Mononuclear cell (primary cell): ENCODE results near the gene DPM3. TPM values are rescaled to one million over a fixed set of nuclear protein-coding genes. Genes with fewer than 3 reads are reported as not detected.
A peak's percentile ranks its signal among the peaks of the same experiment; 100 is the strongest.

ENCODE experiments used
- H3K27me3 ChIP-seq: 2 replicates; pipeline ENCODE4 v1.6.0; 2011; ENCODE audit warnings: low read length, control low read depth; ENCODE audit not compliant: insufficient read depth
- H3K4me1 ChIP-seq: 2 replicates; pipeline ENCODE4 v1.5.1; 2011; ENCODE audit warnings: mild to moderate bottlenecking, low read length, control low read depth; ENCODE audit not compliant: insufficient read depth
- H3K4me3 ChIP-seq: 2 replicates; pipeline ENCODE4 v1.5.1; 2011; ENCODE audit warnings: mild to moderate bottlenecking, low read length, moderate library complexity
- H3K9me3 ChIP-seq: 2 replicates; pipeline ENCODE4 v1.5.1; 2011; ENCODE audit warnings: low read depth, mild to moderate bottlenecking, control low read depth, low read length
- total RNA-seq: library from RNA; depleted of rRNA; stranded (reverse); fragments of >200 nt; gene quantifications from one replicate; pipeline ENCODE4 v1.2.3, GENCODE V29; 2012

Gene DPM3
- total RNA-seq, 1 donor = 14.0 TPM

GRCh38 chr1:155137154-155137949 is 3.0 kb downstream of the DPM3 start:
- Histone ChIP-seq H3K27me3 (no peaks in the 10 kb centered on the region), H3K9me3 (no peaks in the 10 kb centered on the region), H3K4me3 (no peak overlapping the region), H3K4me1 (peaks cover 37% of the 10 kb centered on the region)

- H3K4me3 ChIP-seq = peak overlapping the region; percentile 78
- no peaks in the 10 kb centered on the region for H3K27me3 ChIP-seq
- peaks cover 37% of the 10 kb centered on the region for H3K4me1 ChIP-seq
- no peaks in the 10 kb centered on the region for H3K9me3 ChIP-seq
Measured at GRCh38 chr1:155136748-155137147, 3.6 kb downstream of the DPM3 start.

- peaks cover 35% of the 10 kb centered on the region for H3K4me1 ChIP-seq
- H3K4me3 ChIP-seq = peak within 1 kb of the TSS; percentile 78
- H3K9me3 ChIP-seq = no peaks in the 10 kb centered on the region
- no peaks in the 10 kb centered on the region for H3K27me3 ChIP-seq
Measured at GRCh38 chr1:155135415-155136028, 4.8 kb downstream of the DPM3 start, which contains the start of gene SLC50A1. SLC50A1 (plus strand) TSS chr1:155135852; CDS start chr1:155135912, 60 bp downstream.

GRCh38 chr1:155134880-155135414 is 5.4 kb downstream of the DPM3 start:
- Histone ChIP-seq H3K4me3 (peak overlapping the region; percentile 78), H3K4me1 (peaks cover 32% of the 10 kb centered on the region), H3K27me3 (peaks cover 2% of the 10 kb centered on the region), H3K9me3 (no peaks in the 10 kb centered on the region)

GRCh38 chr1:155134322-155134721 is 6.0 kb downstream of the DPM3 start:
- Histone ChIP-seq H3K4me1 (peaks cover 26% of the 10 kb centered on the region), H3K4me3 (no peak overlapping the region), H3K9me3 (no peaks in the 10 kb centered on the region), H3K27me3 (peaks cover 8% of the 10 kb centered on the region)

- no peak overlapping the region for H3K4me3 ChIP-seq
- H3K9me3 ChIP-seq = no peaks in the 10 kb centered on the region
- H3K4me1 ChIP-seq = peaks cover 26% of the 10 kb centered on the region
- peaks cover 12% of the 10 kb centered on the region for H3K27me3 ChIP-seq
Measured at GRCh38 chr1:155133799-155134281, 6.5 kb downstream of the DPM3 start.

- H3K4me3 ChIP-seq = no peak overlapping the region
- peaks cover 29% of the 10 kb centered on the region for H3K27me3 ChIP-seq
- peaks cover 34% of the 10 kb centered on the region for H3K4me1 ChIP-seq
- H3K9me3 ChIP-seq = no peaks in the 10 kb centered on the region
Measured at GRCh38 chr1:155131856-155132255, 8.5 kb downstream of the DPM3 start.

GRCh38 chr1:155131285-155131684 is 9.0 kb downstream of the DPM3 start:
- Histone ChIP-seq H3K27me3 (peaks cover 35% of the 10 kb centered on the region), H3K4me3 (no peak overlapping the region), H3K4me1 (peaks cover 36% of the 10 kb centered on the region), H3K9me3 (no peaks in the 10 kb centered on the region)

- H3K4me3 ChIP-seq = no peak overlapping the region
- peaks cover 44% of the 10 kb centered on the region for H3K27me3 ChIP-seq
- H3K9me3 ChIP-seq = no peaks in the 10 kb centered on the region
- peaks cover 38% of the 10 kb centered on the region for H3K4me1 ChIP-seq
Measured at GRCh38 chr1:155130272-155131006, 9.9 kb downstream of the DPM3 start.

GRCh38 chr1:155128755-155129473 is 11.4 kb downstream of the DPM3 start:
- Histone ChIP-seq H3K27me3 (peaks cover 47% of the 10 kb centered on the region), H3K4me3 (no peak overlapping the region), H3K4me1 (peaks cover 30% of the 10 kb centered on the region), H3K9me3 (no peaks in the 10 kb centered on the region)

- Histone ChIP-seq H3K9me3 (no peaks in the 10 kb centered on the region), H3K4me1 (peaks cover 30% of the 10 kb centered on the region), H3K27me3 (peaks cover 47% of the 10 kb centered on the region), H3K4me3 (peak overlapping the region; percentile 21)
Measured at GRCh38 chr1:155127967-155128754, 12.2 kb downstream of the DPM3 start.

- H3K4me3 ChIP-seq = peak within 1 kb of the TSS; percentile 21
- no peaks in the 10 kb centered on the region for H3K9me3 ChIP-seq
- H3K27me3 ChIP-seq = peaks cover 47% of the 10 kb centered on the region
- peaks cover 30% of the 10 kb centered on the region for H3K4me1 ChIP-seq
Measured at GRCh38 chr1:155127105-155127966, 13.0 kb downstream of the DPM3 start, which contains the start of gene EFNA1. EFNA1 (plus strand) TSS chr1:155127876; CDS start chr1:155127978, 102 bp downstream.

GRCh38 chr1:155126556-155127104 is 13.7 kb downstream of the DPM3 start:
- H3K27me3 ChIP-seq = peaks cover 47% of the 10 kb centered on the region
- no peaks in the 10 kb centered on the region for H3K9me3 ChIP-seq
- H3K4me1 ChIP-seq = peaks cover 30% of the 10 kb centered on the region
- no peak overlapping the region for H3K4me3 ChIP-seq
